H1 (cell line): ENCODE measurements around the gene SCO1.

ENCODE experiments used
- BACH1 ChIP-seq: IDR thresholded peaks from 2 replicates; pipeline ENCODE4 v1.6.1; 2012; ENCODE audit warnings: low read length, improper control_type of control experiment
- CEBPB ChIP-seq: IDR thresholded peaks from 2 replicates; pipeline ENCODE4 v1.6.1; 2012; ENCODE audit warnings: low read depth, low read length
- CHD2 ChIP-seq: IDR thresholded peaks from 2 replicates; pipeline ENCODE4 v1.6.1; 2012; ENCODE audit warnings: low read length, improper control_type of control experiment
- CREB1 ChIP-seq: IDR thresholded peaks from 2 replicates; pipeline ENCODE4 v1.6.1; 2012; ENCODE audit warnings: inconsistent platforms
- EP300 ChIP-seq, 2 experiments: IDR thresholded peaks; 1 replicate in 1 of 2; 2 replicates in 1 of 2; pipeline ENCODE4 v1.6.1; 2011 to 2012; ENCODE audit warnings: low read depth in 2 of 2, low read length in 2 of 2, mild to moderate bottlenecking in 2 of 2, borderline replicate concordance in 1 of 2, inconsistent platforms in 1 of 2, moderate library complexity in 1 of 2
- EZH2 ChIP-seq: fragments of 200-600 bp; sonication (generic); IDR thresholded peaks from 2 replicates; pipeline ENCODE4 v1.7.1; 2012; ENCODE audit warnings: low read depth, mild to moderate bottlenecking, moderate library complexity, low read length, inconsistent platforms; ENCODE audit not compliant: severe bottlenecking
- FOSL1 ChIP-seq: IDR thresholded peaks from 2 replicates; pipeline ENCODE4 v1.6.1; 2011; ENCODE audit warnings: mild to moderate bottlenecking, low read depth, low read length, moderate library complexity; ENCODE audit not compliant: insufficient read depth
- POLR2A ChIP-seq, 2 experiments: IDR thresholded peaks; 1 replicate in 1 of 2; 2 replicates in 1 of 2; pipeline ENCODE4 v1.6.1; 2011; ENCODE audit warnings: low read depth in 2 of 2, low read length in 2 of 2, mild to moderate bottlenecking in 2 of 2; ENCODE audit errors: control extremely low read depth in 1 of 2
- POLR2AphosphoS5 ChIP-seq: IDR thresholded peaks from 2 replicates; pipeline ENCODE4 v1.6.1; 2011; ENCODE audit warnings: low read depth, low read length
- RFX5 ChIP-seq: IDR thresholded peaks from 2 replicates; pipeline ENCODE4 v1.6.1; 2011; ENCODE audit warnings: low read depth, low read length, improper control_type of control experiment, borderline replicate concordance
- SRF ChIP-seq: IDR thresholded peaks from 2 replicates; pipeline ENCODE4 v1.6.1; 2011; ENCODE audit warnings: mild to moderate bottlenecking, low read depth, low read length, moderate library complexity
- TF ChIP-seq, protein P1 (sequence below), 3 experiments: IDR thresholded peaks; 1 replicate in 2 of 3; 2 replicates in 1 of 3; pipeline versions ENCODE4 v1.5.1 to v1.6.1; 2011; ENCODE audit warnings: low read length in 3 of 3, mild to moderate bottlenecking in 3 of 3, inconsistent platforms in 2 of 3, low read depth in 1 of 3, moderate library complexity in 1 of 3; ENCODE audit not compliant: insufficient read depth in 1 of 3; ENCODE audit errors: control extremely low read depth in 1 of 3
- TF ChIP-seq, protein P2 (sequence below): IDR thresholded peaks from 2 replicates; pipeline ENCODE4 v1.6.1; 2012; ENCODE audit warnings: low read length, inconsistent platforms

DNA sequence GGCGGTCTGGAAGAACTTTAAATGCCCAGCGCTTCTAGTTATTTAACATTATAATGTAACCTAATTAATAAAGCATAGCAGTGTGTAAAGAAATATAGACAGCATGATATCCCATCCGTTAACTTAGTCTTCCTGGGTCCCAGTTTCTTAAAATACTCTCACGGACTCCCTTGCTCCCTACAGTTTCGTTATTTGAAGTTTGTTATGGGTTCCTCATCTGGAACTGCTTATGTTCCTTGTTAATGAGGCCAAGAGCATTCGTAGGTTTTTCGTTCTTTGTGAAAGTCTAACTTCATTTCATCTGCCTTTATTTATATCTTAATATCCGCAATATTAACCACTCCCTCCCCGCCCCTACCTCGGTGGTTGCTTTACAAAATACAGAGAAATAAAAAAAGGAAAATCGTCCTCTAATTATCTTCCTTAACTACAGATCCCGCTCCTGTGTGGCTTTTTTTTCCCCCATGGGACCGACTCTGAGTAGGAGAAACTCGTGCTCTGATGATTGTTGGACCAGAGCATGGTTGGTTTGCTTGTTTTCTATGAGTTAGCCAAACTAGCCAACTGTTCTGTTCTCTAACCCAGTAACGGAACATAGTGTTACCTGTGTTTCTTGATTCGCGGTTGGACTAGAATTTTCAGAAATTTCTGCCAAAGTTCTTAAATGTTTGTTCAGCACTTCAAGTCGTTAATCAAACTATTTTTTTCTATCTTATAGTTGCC is 924 bp upstream of the SCO1 start:
- no peak for TF ChIP-seq POLR2AphosphoS5
- no peak for TF ChIP-seq FOSL1
- TF ChIP-seq, protein P1, sequence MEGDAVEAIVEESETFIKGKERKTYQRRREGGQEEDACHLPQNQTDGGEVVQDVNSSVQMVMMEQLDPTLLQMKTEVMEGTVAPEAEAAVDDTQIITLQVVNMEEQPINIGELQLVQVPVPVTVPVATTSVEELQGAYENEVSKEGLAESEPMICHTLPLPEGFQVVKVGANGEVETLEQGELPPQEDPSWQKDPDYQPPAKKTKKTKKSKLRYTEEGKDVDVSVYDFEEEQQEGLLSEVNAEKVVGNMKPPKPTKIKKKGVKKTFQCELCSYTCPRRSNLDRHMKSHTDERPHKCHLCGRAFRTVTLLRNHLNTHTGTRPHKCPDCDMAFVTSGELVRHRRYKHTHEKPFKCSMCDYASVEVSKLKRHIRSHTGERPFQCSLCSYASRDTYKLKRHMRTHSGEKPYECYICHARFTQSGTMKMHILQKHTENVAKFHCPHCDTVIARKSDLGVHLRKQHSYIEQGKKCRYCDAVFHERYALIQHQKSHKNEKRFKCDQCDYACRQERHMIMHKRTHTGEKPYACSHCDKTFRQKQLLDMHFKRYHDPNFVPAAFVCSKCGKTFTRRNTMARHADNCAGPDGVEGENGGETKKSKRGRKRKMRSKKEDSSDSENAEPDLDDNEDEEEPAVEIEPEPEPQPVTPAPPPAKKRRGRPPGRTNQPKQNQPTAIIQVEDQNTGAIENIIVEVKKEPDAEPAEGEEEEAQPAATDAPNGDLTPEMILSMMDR (IDR thresholded peaks at IDR 0.05; ENCODE audit: control extremely low read depth in 1 of 3, insufficient read depth in 1 of 3, low read depth in 1 of 3, low read length in 3 of 3), result no peak
- TF ChIP-seq, protein P2, sequence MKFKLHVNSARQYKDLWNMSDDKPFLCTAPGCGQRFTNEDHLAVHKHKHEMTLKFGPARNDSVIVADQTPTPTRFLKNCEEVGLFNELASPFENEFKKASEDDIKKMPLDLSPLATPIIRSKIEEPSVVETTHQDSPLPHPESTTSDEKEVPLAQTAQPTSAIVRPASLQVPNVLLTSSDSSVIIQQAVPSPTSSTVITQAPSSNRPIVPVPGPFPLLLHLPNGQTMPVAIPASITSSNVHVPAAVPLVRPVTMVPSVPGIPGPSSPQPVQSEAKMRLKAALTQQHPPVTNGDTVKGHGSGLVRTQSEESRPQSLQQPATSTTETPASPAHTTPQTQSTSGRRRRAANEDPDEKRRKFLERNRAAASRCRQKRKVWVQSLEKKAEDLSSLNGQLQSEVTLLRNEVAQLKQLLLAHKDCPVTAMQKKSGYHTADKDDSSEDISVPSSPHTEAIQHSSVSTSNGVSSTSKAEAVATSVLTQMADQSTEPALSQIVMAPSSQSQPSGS, result no peak
- TF ChIP-seq CEBPB, result no peak
- no peak for TF ChIP-seq CHD2
- no peak for TF ChIP-seq EZH2
- TF ChIP-seq CREB1, result no peak
- peak in 1 of 2 experiments; percentile 29; a peak in 1 of 3 replicates for TF ChIP-seq POLR2A (IDR thresholded peaks at IDR 0.05; ENCODE audit: control extremely low read depth in 1 of 2, low read depth in 2 of 2, low read length in 2 of 2)
- TF ChIP-seq BACH1, result no peak
- no peak for TF ChIP-seq SRF
- no peak for TF ChIP-seq RFX5
- no peak for TF ChIP-seq EP300 (IDR thresholded peaks at IDR 0.05; ENCODE audit: borderline replicate concordance in 1 of 2, low read depth in 2 of 2, low read length in 2 of 2)
